Left lung (tissue), 10 donors: Measurements from ENCODE around the gene PCNX2. TPM values are rescaled to one million over a fixed set of nuclear protein-coding genes. Genes with fewer than 3 reads are reported as not detected.

ENCODE experiments used
- ATAC-seq: fragments of 200-7000 bp; cut with Tn5 transposase; one replicate; pipeline ENCODE4 v1.9.1; 2020; ENCODE audit warnings: moderate library complexity
- DNase-seq, 4 donors: peaks; one replicate each; pipeline ENCODE4 v3.0.0-alpha.2; 2013 to 2020
- H3K27ac ChIP-seq, 2 donors: fragments of 200-600 bp; sonication (generic) in 1 of 2; one replicate each; pipeline versions ENCODE4 v1.5.0 to v1.8.0; 2020 to 2021
- H3K27me3 ChIP-seq, 2 donors: fragments of 200-600 bp; sonication (generic) in 1 of 2; one replicate each; pipeline versions ENCODE4 v1.5.0 to v1.8.0; 2020 to 2021
- H3K36me3 ChIP-seq, 2 donors: fragments of 200-600 bp; sonication (generic) in 1 of 2; one replicate each; pipeline versions ENCODE4 v1.5.0 to v1.8.0; 2020 to 2021
- H3K4me1 ChIP-seq, 2 donors: fragments of 200-600 bp; one replicate each; pipeline ENCODE4 v1.8.0; 2021
- H3K4me3 ChIP-seq, 2 donors: fragments of 200-600 bp; sonication (generic) in 1 of 2; one replicate each; pipeline versions ENCODE4 v1.5.0 to v1.8.0; 2020 to 2021; ENCODE audit warnings: mild to moderate bottlenecking in 1 of 2
- H3K9me3 ChIP-seq, 2 donors: fragments of 200-600 bp; sonication (generic) in 1 of 2; one replicate each; pipeline versions ENCODE4 v1.5.0 to v1.8.0; 2020 to 2021
- CTCF ChIP-seq, 2 donors: fragments of 200-600 bp; sonication (generic) in 1 of 2; IDR thresholded peaks; one replicate each; pipeline versions ENCODE4 v1.5.0 to v1.8.0; 2021; ENCODE audit warnings: antibody characterized with exemption in 2 of 2
- intact Hi-C, 2 donors: fragments of 100-400 bp; cut with DNase I; formaldehyde crosslinking; loops; one replicate each; pipeline versions ENCODE4 v1.11.2 to v1.14.2; 2022
- polyA plus RNA-seq, 6 donors: library from polyadenylated mRNA; unstranded; fragments of 120-200 nt; gene quantifications; one replicate each; pipeline ENCODE4 v1.2.1, GENCODE V29; 2013; ENCODE audit not compliant: insufficient read length in 6 of 6
- total RNA-seq, 2 donors: library from RNA; stranded (reverse); fragmentation: NEBNext Ultra II Directional; extraction: Animal tissue kit (Norgen Biotek cat#: 25700); gene quantifications; one replicate each; pipeline ENCODE4 v1.2.1, GENCODE V29; 2021
- donor health status: DM: no; HTN: yes; CAD: no.
- donor health status: DM: no; HTN: no; CAD: no.

PCNX2 gene
- total and polyA plus RNA-seq, 8 donors, result 9.2 to 14.7 (median 11.3) TPM

- H3K9me3 ChIP-seq, result no peaks in the 10 kb centered on the region
- no peaks in the 10 kb centered on the region for H3K27me3 ChIP-seq
- DNase-seq, result no peak
- H3K36me3 ChIP-seq, result no peaks in the 10 kb centered on the region
- intact Hi-C loops, result loop anchor here in 1 of 2 donors (10.0 kb wide), 1 partner anchor 387 kb away; the partner anchor contains the start of gene SIPA1L2
- no peak overlapping the region for H3K27ac ChIP-seq
- no peak overlapping the region for H3K4me3 ChIP-seq
- ATAC-seq, result no peak
- TF ChIP-seq CTCF (IDR thresholded peaks at IDR 0.05), result no peak
- no peaks in the 10 kb centered on the region for H3K4me1 ChIP-seq
Observed at GRCh38 chr1:233022246-233022645, 273.3 kb downstream of the PCNX2 start.

- ATAC-seq, result peak; percentile 39
- intact Hi-C loops, result loop anchor here in 1 of 2 donors (10.0 kb wide), 1 partner anchor 386 kb away; the partner anchor contains the start of gene SIPA1L2
- H3K9me3 ChIP-seq, result no peaks in the 10 kb centered on the region
- no peak overlapping the region for H3K27ac ChIP-seq
- no peak overlapping the region for H3K4me3 ChIP-seq
- no peaks in the 10 kb centered on the region for H3K27me3 ChIP-seq
- H3K4me1 ChIP-seq, result no peaks in the 10 kb centered on the region
- no peaks in the 10 kb centered on the region for H3K36me3 ChIP-seq
- no peak for TF ChIP-seq CTCF (IDR thresholded peaks at IDR 0.05)
- DNase-seq, result peak in 1 of 4 donors; percentile 64
Observed at GRCh38 chr1:233020426-233020825, 275.1 kb downstream of the PCNX2 start.

DNA sequence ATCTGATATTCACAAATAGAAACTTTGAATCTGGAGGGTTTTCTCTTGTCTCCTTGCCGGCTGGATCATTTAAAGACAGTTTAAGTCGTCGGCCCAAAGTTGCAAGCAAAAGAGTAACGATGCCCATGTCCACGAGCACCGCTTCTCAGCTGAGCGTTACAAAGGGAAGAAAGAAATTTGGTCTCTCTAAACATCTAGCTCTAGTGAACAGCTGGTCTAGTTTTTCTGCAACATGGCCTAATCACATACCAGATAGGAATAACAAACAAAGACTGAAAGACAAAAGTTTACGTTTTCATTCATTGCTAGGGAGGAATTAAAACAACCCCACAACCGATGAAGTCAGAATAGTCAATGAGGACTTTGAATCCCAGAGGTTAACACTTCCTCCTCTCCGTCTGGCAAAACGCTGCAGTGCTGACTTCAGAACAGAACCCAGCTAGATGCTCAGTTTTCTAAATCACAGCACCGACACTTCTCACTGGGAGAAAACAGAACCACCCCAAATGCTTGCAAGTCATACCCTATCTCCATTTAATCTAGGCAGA, 275.7 kb downstream of the PCNX2 start:
- no peaks in the 10 kb centered on the region for H3K36me3 ChIP-seq
- H3K27ac ChIP-seq, result no peak overlapping the region
- TF ChIP-seq CTCF (IDR thresholded peaks at IDR 0.05), result no peak
- DNase-seq (peak in 1 of 4 donors; percentile 35), ATAC-seq (no peak)
- H3K27me3 ChIP-seq, result no peaks in the 10 kb centered on the region
- H3K9me3 ChIP-seq, result no peaks in the 10 kb centered on the region
- intact Hi-C loops, result loop anchor here in 1 of 2 donors (10.0 kb wide), 1 partner anchor 385 kb away; the partner anchor contains the start of gene SIPA1L2
- no peaks in the 10 kb centered on the region for H3K4me1 ChIP-seq
- H3K4me3 ChIP-seq, result no peak overlapping the region

DNA sequence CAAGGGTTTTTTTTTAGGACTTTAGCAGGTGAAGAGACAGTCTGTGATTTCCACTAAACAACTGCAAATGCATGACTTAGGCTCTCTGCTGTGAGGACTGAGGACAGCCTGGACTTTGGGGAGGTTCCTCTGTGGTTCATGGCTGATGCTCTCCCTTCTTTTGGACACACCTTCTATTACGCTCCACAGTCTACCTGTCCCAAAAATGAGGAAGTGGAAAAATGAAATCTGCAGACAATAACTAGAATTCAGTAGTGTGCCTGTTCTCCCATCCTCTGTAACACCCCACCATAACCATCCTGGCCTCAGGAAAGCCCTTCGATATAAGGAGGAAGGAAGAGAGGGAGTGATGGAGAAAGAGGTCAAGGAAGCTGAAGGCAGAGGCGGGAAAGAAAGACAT, 276.4 kb downstream of the PCNX2 start:
- no peaks in the 10 kb centered on the region for H3K9me3 ChIP-seq
- no peaks in the 10 kb centered on the region for H3K36me3 ChIP-seq
- no peak overlapping the region for H3K27ac ChIP-seq
- H3K27me3 ChIP-seq, result no peaks in the 10 kb centered on the region
- intact Hi-C loops, result no loop called here
- H3K4me3 ChIP-seq, result no peak overlapping the region
- no peaks in the 10 kb centered on the region for H3K4me1 ChIP-seq
- ATAC-seq (no peak), DNase-seq (no peak)
- TF ChIP-seq CTCF (IDR thresholded peaks at IDR 0.05), result no peak

DNA sequence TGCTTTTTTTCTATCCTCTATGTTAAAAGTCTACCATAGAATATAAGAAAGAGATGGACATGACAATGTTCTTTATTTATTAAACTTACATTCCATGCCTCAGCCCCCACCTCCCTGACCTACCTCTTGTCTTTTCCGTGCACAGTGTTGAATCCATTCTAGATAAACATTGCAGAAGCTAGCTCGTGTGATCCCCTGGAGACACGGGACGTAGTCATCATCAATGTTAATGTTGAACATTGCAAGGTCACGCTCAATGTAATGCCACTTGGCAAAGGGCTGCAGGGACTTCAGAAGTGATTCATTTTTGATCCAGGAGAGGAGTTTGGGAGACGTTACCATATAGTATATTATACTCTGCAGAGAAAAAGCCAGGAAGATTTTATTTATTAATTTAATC, 278.7 kb downstream of the PCNX2 start:
- intact Hi-C loops, result no loop called here
- no peaks in the 10 kb centered on the region for H3K27me3 ChIP-seq
- no peak overlapping the region for H3K4me3 ChIP-seq
- no peaks in the 10 kb centered on the region for H3K36me3 ChIP-seq
- DNase-seq (no peak), ATAC-seq (no peak)
- no peaks in the 10 kb centered on the region for H3K9me3 ChIP-seq
- H3K27ac ChIP-seq, result no peak overlapping the region
- H3K4me1 ChIP-seq, result no peaks in the 10 kb centered on the region
- TF ChIP-seq CTCF (IDR thresholded peaks at IDR 0.05), result no peak
